Fibroblast of skin of back (primary cell): ENCODE results near the gene ILF3.

Experiments
- DNase-seq: peaks from one replicate; pipeline ENCODE4 v3.0.0-alpha.2; 2013

The ILF3 gene

DNA sequence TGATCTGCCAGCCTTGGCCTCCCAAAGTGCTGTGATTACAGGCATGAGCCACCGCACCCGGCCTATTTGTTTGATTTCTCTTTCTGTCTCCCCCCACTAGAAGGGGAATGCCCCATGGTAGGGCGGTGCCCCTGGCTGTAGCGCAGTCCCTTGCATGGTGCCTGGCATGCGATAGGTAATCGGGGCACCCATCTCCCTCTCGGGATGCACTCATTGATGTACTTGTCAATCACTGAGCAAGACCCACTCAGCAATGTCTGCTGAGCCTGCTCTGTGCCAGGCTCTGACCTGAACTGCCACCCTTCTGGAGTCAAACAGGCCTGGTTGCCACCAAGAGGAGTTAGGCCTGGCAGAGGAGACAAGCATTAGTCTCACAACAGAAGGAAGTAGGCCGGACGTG is 83.6 kb downstream of the ILF3 start:
- DNase-seq, result no peak

DNA sequence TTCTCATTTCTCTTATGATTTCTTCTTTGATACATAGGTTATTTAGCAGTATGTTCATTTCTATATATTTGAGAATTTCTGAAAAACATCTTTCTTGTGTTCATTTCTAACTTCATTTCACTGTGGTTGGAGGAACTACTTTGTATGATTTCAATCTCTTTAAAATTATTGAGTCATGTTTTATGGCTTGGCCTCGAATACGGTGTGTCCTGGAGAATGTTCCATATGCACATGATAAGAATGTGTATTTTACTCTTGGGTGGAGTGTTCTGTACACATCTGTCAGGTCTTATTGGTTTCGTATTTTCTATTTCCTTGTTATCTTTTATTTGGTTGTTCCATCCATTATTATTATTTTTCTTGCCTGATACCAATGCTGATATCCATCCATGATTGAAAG is 86.7 kb downstream of the ILF3 start:
- DNase-seq, result no peak
